Upper lobe of left lung (tissue), 4 donors: ENCODE results near the gene XPNPEP3.

Experiments
- CTCF ChIP-seq, 6 experiments: fragments of 450-650 bp in 4 of 6; fragments of 200-600 bp in 2 of 6; sonication (generic) in 2 of 6; IDR thresholded peaks; one replicate each; pipeline ENCODE4 v1.5.1; 2016 to 2019; ENCODE audit warnings: antibody characterized with exemption in 6 of 6
- EP300 ChIP-seq, 4 donors: sonication (generic); formaldehyde crosslinking; IDR thresholded peaks; one replicate each; pipeline ENCODE4 v1.5.1; 2017; ENCODE audit warnings: antibody characterized with exemption in 4 of 4, control low read depth in 2 of 4
- POLR2A ChIP-seq, 4 donors: fragments of 450-650 bp; IDR thresholded peaks; one replicate each; pipeline ENCODE4 v1.5.1; 2016 to 2017; ENCODE audit warnings: antibody characterized with exemption in 4 of 4, mild to moderate bottlenecking in 2 of 4
- POLR2AphosphoS5 ChIP-seq, 2 donors: sonication (generic); formaldehyde crosslinking; IDR thresholded peaks; one replicate each; pipeline ENCODE4 v1.5.1; 2017; ENCODE audit warnings: antibody characterized with exemption in 2 of 2

- no peak for TF ChIP-seq POLR2A (IDR thresholded peaks at IDR 0.05)
- no peak for TF ChIP-seq CTCF (IDR thresholded peaks at IDR 0.05)
- TF ChIP-seq POLR2AphosphoS5 (IDR thresholded peaks at IDR 0.05): no peak
- no peak for TF ChIP-seq EP300 (IDR thresholded peaks at IDR 0.05)
Measured at GRCh38 chr22:40826984-40827741, 29.8 kb upstream of the XPNPEP3 start.
